Measurements from ENCODE around the gene SEMA4F.

- peak; percentile 34 to 46 for TF ChIP-seq POLR2AphosphoS5 (IDR thresholded peaks at IDR 0.05)
- no peak for TF ChIP-seq CTCF (IDR thresholded peaks at IDR 0.05)
- TF ChIP-seq POLR2A (IDR thresholded peaks at IDR 0.05): no peak
- peak in 1 of 4 donors; percentile 79 for TF ChIP-seq EP300 (IDR thresholded peaks at IDR 0.05)
Observed at GRCh38 chr2:74703373-74703772, 49.3 kb downstream of the SEMA4F start.
